ENCODE data around the gene PPP2R2C.

Gene PPP2R2C

DNA sequence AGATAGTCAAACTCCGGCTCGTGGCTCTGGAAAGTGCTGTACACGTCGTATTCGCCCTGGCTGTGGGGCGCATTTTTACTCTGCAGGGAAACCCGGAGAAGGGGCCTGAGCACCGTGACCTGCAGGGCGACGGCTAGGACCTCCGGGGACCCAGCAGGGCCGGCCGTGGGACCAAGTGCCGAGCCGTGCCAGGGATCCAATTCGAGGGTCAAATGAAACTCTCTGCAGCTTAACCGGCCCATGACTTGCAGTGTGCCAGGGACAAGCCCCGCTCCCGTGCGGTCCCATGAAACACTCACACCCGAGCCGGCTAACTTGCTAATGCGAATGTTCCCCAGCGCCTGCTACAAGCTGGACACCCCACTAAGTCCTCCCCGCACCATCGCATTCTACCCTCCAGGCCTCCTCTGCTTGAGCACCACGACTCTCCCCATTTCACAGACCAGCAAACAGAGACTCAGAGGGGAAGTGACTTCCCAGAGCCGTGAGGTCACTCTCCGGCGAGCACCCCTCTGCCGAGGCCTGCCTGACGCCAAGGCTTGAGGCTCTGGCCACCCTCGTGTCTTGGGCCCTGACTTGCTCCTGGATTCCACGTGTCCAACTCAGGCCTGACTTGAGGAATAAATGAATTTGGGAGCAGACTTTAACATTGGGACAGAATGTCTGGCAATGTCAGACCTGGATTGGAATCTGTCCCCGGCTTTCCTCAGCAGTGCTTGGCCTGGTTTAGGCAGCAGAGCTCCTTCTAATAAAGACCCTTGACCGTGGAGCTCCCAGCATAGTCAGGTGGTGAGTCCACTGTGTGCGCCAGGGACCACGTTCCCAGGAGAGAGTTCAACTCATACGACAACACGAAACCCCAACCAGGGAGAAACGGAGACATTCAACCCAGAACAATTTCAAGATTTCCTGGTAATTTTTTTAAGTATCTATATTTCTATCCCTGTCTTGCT lies 93.6 kb downstream of the PPP2R2C start:
- DNase-seq (no peak), ATAC-seq (no peak)

DNA sequence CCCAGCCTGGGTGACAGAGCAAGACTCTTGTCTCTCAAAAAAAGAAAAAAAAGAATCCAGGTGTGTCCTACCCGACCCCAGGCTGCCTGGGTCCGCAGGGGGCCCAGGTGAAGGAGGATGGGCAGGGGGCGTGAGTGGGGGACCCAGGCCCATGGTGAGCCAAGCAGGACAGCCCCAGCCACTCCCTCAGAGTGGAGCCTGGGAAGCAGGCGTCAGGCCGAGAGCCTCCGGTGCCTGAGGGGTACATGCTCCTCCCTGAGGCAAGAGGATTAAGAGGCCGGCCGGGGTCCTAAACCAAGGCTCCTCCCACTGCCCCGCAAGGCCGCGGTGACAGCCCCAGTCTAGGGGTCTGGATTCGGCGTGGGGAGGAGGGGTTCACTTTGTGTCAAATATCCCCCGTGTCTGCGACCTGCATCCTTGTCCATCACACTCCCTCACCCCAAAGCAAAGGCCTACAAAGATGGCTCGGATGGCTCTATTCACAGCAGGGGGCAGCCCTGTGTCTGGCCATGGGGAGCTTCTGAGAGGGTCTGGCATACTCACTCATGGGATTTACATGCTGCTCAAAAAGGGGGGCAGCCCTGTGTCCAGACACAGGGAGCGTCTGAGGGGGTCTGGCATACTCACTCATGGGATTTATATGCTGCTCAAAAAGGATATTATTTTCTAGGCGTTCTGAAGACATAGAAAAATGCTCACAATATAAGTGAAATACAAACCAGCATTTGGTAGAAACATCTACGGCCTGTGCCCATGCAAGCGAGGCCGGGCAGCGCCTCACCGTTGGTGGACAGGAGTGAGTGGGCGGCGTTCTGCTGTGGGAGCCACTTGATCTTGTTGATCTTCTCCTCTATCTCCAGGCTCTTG lies 94.6 kb downstream of the PPP2R2C start:
- DNase-seq (no peak), ATAC-seq (no peak)

- no peak for ATAC-seq
- no peak for DNase-seq
Observed at GRCh38 chr4:6375620-6376295, 96.7 kb downstream of the PPP2R2C start.

- no peak for DNase-seq
- no peak for ATAC-seq
Observed at GRCh38 chr4:6374575-6374974, 97.8 kb downstream of the PPP2R2C start.

GRCh38 chr4:6373541-6374410 lies 98.6 kb downstream of the PPP2R2C start:
- no peak for DNase-seq
- ATAC-seq, result no peak

DNA sequence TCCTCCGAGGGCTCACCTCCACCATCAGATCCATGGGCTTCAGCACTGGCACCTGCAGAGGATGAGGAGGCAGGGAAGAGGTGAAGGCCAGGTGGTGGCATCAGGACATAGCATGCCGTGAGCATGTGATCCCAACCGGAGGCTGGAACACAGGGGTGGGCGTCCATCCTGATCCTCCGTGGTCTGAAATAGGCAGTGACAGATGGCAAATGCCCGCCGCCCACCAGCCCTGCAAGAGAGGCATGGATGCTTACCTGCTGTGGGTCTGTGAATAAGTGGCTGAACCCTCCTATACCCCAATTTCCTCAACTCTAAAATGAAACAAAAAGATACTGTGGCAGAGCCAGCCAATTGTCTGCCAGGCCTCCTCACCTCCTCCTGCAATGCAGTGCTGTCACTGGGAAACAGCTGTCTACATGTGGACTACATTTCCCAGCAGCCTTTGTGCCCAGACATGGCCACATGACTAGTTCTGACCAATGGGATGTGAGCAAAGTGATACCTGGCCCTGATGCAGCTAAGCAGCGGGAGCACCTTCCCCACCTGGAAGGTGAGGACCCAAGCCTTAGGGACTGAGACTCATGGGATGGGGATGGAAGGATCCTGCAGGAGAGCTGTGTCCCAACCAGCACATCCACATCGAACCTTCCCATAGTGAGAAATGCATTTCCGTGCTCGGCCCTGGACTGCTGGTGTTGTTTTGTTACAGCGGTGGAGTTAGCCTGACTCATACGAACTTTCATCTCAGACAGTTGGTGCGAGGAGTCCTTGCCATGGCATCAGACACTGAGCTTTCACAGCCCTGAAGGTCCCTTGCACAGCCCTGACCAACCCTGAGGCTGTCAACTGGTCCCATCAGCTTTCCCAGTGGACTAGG lies 99.5 kb downstream of the PPP2R2C start:
- ATAC-seq (no peak), DNase-seq (no peak)

DNA sequence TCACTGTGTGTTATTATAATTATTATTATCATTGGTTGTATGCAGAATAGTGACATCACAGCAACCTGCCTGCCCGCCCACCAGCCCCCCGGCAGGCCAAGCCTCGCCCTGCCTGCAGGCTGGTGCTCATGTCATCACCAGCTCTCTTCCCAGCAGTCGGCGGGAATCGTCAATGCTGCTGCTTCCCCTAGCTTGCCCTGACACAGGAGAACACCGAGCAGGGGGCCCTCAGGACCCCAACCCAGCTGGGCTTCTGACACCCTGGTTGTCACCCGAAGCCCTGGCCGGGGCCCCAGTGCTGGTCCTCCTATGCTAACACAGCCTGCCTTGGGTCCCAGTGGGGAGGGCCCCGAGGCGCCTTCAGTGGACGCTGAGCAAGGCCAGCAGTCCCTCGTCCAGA lies 100.6 kb downstream of the PPP2R2C start:
- no peak for ATAC-seq

DNA sequence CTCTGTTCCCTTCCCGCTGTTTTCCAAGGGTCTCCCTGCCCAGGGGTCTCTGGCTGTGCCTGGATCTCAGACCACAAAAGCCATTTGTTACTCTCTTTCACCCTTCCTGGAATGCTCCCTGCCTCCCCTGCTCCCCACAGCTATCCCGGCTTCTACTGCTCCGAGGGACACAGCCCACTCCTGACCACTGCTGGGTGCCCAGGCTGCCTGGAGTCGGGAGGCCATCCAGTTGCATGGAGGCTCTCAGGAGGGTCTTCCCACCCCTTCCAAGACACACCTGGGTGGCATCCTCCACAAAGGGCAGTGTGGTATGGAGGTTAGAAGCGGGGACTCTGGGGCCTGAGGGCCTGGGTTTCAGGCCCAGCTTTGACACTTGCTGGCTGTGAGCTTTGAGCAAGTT lies 101.1 kb downstream of the PPP2R2C start:
- ATAC-seq (no peak), DNase-seq (no peak)

More for the DNA sequence above, 100.6 kb downstream of the PPP2R2C start:
- DNase-seq, result no peak

DNA sequence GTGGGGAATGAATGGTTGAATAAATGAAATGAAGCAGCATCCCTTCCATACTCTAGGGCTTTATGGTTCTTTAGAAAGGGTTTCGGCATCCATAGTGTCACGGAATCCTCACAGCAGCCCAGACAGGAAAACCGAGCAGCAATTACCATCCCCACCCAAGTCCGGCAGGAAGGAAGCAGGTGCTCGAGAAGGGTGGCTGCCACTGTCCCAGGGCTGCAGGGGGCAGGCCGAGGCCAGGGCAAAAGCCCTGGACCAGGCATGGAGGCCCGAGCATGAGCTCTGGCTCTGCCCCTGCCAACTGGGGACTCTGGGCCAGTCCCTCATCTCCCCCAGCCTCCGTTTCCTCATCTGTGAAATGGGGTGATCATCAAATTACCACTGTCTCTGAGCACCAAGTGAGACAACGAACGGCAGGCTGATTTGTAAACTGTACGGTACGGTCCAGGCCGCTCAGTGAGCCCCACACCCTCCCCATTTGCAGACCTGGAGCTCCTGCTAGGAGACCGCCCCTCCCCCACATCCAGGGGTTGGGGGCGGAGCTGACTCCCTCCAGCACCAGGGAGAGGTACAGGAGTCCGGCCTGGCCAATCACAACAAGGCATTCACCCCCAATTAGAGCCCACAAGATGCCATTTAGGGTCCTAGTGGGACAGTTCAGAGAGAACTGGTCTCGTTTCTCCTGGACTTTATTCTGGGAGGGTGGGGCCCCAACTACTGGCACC lies 102.3 kb downstream of the PPP2R2C start:
- DNase-seq (no peak), ATAC-seq (no peak)

DNA sequence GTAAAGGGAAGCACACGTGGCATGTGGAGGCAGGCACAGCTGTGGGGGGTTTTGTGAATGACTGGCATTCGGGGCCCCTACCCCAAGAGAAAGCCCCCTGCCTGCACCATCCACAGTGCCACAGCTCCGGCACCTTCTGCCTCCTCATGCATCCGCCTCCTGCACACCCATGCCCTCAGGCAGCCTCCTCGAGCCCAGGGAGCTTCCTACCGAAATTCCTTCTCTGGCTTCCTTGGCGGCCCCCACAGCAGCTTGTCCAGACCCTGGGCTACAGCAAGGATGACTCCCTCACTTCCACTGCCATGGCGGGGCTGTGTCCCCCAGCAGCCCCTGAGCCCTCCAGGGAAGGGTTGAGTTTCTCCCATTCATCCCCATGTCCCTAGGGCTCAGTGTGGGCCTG lies 102.9 kb downstream of the PPP2R2C start:
- ATAC-seq (no peak), DNase-seq (no peak)

DNA sequence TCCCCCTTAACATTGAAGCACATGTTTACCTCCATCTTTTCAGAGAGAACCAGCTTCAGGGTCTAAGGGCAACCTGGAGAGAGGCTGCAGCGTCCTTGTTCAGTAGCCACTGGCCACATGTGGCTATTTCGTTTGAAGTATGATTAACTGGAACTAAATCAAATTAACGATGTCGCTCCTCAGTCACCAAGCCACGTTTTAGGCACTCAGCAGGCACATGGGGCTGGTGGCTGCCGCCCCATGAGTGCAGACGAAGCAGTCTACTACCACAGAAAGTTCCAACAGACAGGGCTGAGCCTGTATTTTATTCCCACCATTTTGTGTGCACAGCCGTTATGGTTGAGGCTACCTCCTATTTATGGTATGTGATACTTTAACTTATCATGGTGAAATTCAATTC lies 103.4 kb downstream of the PPP2R2C start:
- ATAC-seq, result no peak
- no peak for DNase-seq

GRCh38 chr4:6368601-6369000 lies 103.8 kb downstream of the PPP2R2C start:
- DNase-seq (no peak), ATAC-seq (no peak)

GRCh38 chr4:6368096-6368495 lies 104.3 kb downstream of the PPP2R2C start:
- ATAC-seq (no peak), DNase-seq (no peak)

- no peak for DNase-seq
- no peak for ATAC-seq
Observed at GRCh38 chr4:6367371-6367851, 105.0 kb downstream of the PPP2R2C start.

DNA sequence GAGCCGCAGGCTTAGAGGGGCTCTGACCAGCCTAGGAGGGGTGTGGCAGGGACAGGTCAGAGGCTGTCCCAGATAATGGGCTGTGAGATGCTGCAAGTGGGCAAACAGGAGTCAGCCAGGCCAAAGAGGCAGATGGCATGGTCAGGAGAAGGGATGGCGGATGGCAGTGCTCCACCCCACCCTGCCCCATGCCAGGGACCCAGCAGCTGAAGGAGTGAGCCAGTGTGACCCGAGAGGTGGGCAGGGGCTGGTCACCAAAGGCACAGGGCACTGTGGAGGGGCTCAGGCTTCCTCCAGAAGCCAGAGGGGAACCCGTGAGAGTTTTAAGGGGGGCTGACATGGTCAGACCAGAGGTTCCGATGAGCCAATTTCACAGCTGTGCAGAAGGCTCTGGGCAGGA lies 105.8 kb downstream of the PPP2R2C start:
- no peak for DNase-seq
- no peak for ATAC-seq

DNA sequence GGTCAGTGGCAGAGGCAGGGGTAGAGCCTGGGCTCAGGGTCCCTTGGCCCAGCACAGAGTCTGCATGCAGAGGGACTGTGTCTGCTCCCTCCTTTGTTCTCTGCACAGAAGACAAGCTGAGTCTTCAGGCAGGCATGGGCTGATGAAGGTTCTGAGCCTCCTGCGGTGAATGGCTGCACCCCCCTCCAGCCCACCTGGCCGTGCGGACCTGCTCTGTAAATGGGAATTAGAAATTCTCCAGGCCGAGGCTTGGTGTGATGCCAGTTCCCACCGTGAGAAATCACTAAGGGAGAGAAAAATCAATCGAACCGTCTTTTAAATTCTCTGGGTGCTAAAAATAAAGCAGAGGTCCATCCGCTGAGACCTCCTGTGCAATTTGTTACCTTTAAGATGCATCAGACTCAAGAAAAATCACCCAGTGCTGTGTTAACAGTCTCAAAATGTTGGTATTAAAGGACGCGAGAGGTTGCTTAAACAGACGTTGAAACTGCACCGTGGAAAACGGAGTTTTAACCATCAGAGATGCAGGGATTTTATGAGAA lies 106.8 kb downstream of the PPP2R2C start:
- DNase-seq (no peak), ATAC-seq (no peak)

GRCh38 chr4:6364581-6364980 lies 107.8 kb downstream of the PPP2R2C start:
- ATAC-seq, result no peak

GRCh38 chr4:6364146-6364545 lies 108.3 kb downstream of the PPP2R2C start:
- no peak for ATAC-seq

More at GRCh38 chr4:6364581-6364980, 107.8 kb downstream of the PPP2R2C start:
- DNase-seq, result no peak

DNA sequence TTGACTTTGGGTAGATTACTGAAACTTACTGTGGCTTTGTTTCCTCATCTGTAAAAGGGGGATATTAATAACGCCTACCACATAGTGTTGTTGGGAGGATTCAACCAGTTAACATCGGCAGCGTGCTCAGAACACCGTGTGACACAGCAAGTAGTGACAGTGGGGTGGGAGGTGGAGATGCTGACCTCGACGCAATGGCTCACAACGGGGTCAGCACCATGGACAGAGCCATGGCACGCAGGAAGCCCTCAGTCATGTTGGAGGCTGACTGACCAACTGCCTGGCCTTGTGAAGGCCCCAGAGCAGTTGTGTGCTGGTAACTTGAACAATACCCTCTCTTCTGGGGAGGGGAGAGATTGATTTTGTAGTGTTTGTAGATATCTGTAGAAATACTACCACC lies 109.5 kb downstream of the PPP2R2C start:
- DNase-seq, result peak; percentile 34
- ATAC-seq, result no peak

More at GRCh38 chr4:6364146-6364545, 108.3 kb downstream of the PPP2R2C start:
- no peak for DNase-seq

Data from stimulated activated naive CD8-positive, alpha-beta T cell treated with anti-CD3 and anti-CD28 coated beads, Interleukin-15, Interleukin-2, amounts not matched to agents 100 U/mL and 50 U/mL, for 24 hours (primary cell).